DND-41 (cell line): Measurements from ENCODE around the gene KNG1.

ENCODE experiments used
- CTCF ChIP-seq: IDR thresholded peaks from 2 replicates; pipeline ENCODE4 v1.5.1; 2012; ENCODE audit warnings: borderline replicate concordance, low read length, moderate library complexity, mild to moderate bottlenecking; ENCODE audit not compliant: poor library complexity, severe bottlenecking; ENCODE audit errors: extremely low read depth
- EZH2 ChIP-seq: IDR thresholded peaks from 3 replicates; pipeline ENCODE4 v1.6.1; 2012; ENCODE audit warnings: borderline replicate concordance, low read depth, mild to moderate bottlenecking, moderate library complexity, low read length, inconsistent platforms; ENCODE audit not compliant: severe bottlenecking

DNA sequence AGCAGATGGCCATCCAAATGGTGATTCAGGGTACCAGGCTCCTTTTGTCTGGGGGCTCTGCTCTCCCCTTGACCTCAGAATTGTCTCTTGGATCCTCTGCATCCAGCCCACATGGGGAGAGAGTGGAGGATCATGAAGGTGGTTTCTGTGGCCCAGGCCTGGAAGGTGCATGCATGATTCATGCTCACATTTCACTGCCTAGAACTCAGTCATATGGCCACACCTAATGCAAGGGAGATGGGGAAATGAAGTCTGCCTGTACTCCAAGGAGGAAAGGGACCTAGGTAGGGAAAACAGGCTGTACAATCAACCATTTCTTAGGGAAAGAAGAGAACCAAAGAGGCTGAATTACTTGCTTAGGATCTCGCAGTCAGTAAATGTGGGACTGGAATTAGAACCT, 36.3 kb upstream of the KNG1 start:
- TF ChIP-seq CTCF (no peak), EZH2 (no peak)
